Stomach (tissue), 4 donors: ENCODE results near the gene MBD2.

Experiments
- CTCF ChIP-seq, 7 experiments: fragments of 450-650 bp in 4 of 7; fragments of 200-600 bp in 3 of 7; sonication (generic) in 3 of 7; IDR thresholded peaks; one replicate each; pipeline ENCODE4 v1.5.1; 2016 to 2019; ENCODE audit warnings: antibody characterized with exemption in 7 of 7, control low read depth in 2 of 7, mild to moderate bottlenecking in 1 of 7
- EP300 ChIP-seq: sonication (generic); formaldehyde crosslinking; IDR thresholded peaks from one replicate; pipeline ENCODE4 v1.6.1; 2017; ENCODE audit warnings: antibody characterized with exemption
- POLR2A ChIP-seq, 4 donors: fragments of 450-650 bp; IDR thresholded peaks; one replicate each; pipeline ENCODE4 v1.6.1; 2016; ENCODE audit warnings: antibody characterized with exemption in 4 of 4, control low read depth in 2 of 4, mild to moderate bottlenecking in 1 of 4, moderate library complexity in 1 of 4

- TF ChIP-seq CTCF (IDR thresholded peaks at IDR 0.05) (no peak), EP300 (no peak), POLR2A (IDR thresholded peaks at IDR 0.05) (no peak)
Measured at GRCh38 chr18:54181856-54182602, 42.4 kb downstream of the MBD2 start.
